Neuronal stem cell (in vitro differentiated cells): ENCODE results near the gene KIF12.

Experiments used
- DNase-seq: peaks from one replicate; pipeline ENCODE4 v3.0.0-alpha.2; 2013; ENCODE audit warnings: low spot score
- H2AFZ ChIP-seq: one replicate; pipeline ENCODE4 v1.6.1; 2013; ENCODE audit warnings: mild to moderate bottlenecking, low read length, inconsistent platforms
- H2AK5ac ChIP-seq: 2 replicates; pipeline ENCODE4 v1.6.1; 2013; ENCODE audit warnings: low read depth, mild to moderate bottlenecking, inconsistent platforms, low read length, moderate library complexity, mixed read lengths
- H2BK120ac ChIP-seq: 2 replicates; pipeline ENCODE4 v1.6.1; 2013; ENCODE audit warnings: low read depth, mild to moderate bottlenecking, inconsistent platforms, low read length, moderate library complexity, mixed read lengths
- H2BK12ac ChIP-seq: one replicate; pipeline ENCODE4 v1.6.1; 2013; ENCODE audit warnings: low read length, inconsistent platforms
- H2BK15ac ChIP-seq: 2 replicates; pipeline ENCODE4 v1.6.1; 2013; ENCODE audit warnings: mild to moderate bottlenecking, low read length, inconsistent platforms, mixed read lengths
- H2BK5ac ChIP-seq: one replicate; pipeline ENCODE4 v1.6.1; 2013; ENCODE audit warnings: inconsistent platforms, mild to moderate bottlenecking, low read length, moderate library complexity
- H3K14ac ChIP-seq: one replicate; pipeline ENCODE4 v1.6.1; 2013; ENCODE audit warnings: low read length, inconsistent platforms
- H3K18ac ChIP-seq: 2 replicates; pipeline ENCODE4 v1.6.1; 2013; ENCODE audit warnings: low read length, inconsistent platforms
- H3K23ac ChIP-seq: 2 replicates; pipeline ENCODE4 v1.6.1; 2013; ENCODE audit warnings: low read depth, mild to moderate bottlenecking, mixed read lengths, low read length, inconsistent platforms; ENCODE audit not compliant: poor library complexity
- H3K27ac ChIP-seq: replicated peaks from 3 replicates; pipeline ENCODE4 v1.5.1; 2013; ENCODE audit warnings: low read length, inconsistent platforms
- H3K27me3 ChIP-seq, 3 experiments: 2 replicates each; pipeline ENCODE4 v1.6.1; 2013; ENCODE audit warnings: low read length in 3 of 3, mild to moderate bottlenecking in 2 of 3, inconsistent platforms in 1 of 3, low read depth in 1 of 3, mixed read lengths in 1 of 3, moderate library complexity in 1 of 3; ENCODE audit not compliant: control insufficient read depth in 3 of 3, insufficient read depth in 3 of 3
- H3K36me3 ChIP-seq, 2 donors: replicated peaks in 1 of 2; 2 replicates each; pipeline ENCODE4 v1.6.1; 2013; ENCODE audit warnings: low read length in 2 of 2; ENCODE audit not compliant: control insufficient read depth in 2 of 2, insufficient read depth in 2 of 2
- H3K4ac ChIP-seq: 2 replicates; pipeline ENCODE4 v1.6.1; 2013; ENCODE audit warnings: inconsistent platforms, mild to moderate bottlenecking, low read length, moderate library complexity
- H3K4me1 ChIP-seq, 2 donors: 1 replicate in 1 of 2; 2 replicates in 1 of 2; pipeline ENCODE4 v1.6.1; 2013; ENCODE audit warnings: low read length in 2 of 2, low read depth in 1 of 2; ENCODE audit not compliant: control insufficient read depth in 2 of 2, insufficient read depth in 1 of 2
- H3K4me2 ChIP-seq: one replicate; pipeline ENCODE4 v1.6.1; 2013; ENCODE audit warnings: mild to moderate bottlenecking, low read length, inconsistent platforms; ENCODE audit not compliant: insufficient read depth, poor library complexity, severe bottlenecking
- H3K4me3 ChIP-seq, 2 donors: 2 replicates each; pipeline ENCODE4 v1.5.1; 2013; ENCODE audit warnings: low read length in 2 of 2, mild to moderate bottlenecking in 2 of 2, inconsistent platforms in 1 of 2, moderate library complexity in 1 of 2
- H3K79me1 ChIP-seq: one replicate; pipeline ENCODE4 v1.6.1; 2013; ENCODE audit warnings: low read depth, mild to moderate bottlenecking, inconsistent platforms, low read length, moderate library complexity
- H3K9ac ChIP-seq: one replicate; pipeline ENCODE4 v1.6.1; 2013; ENCODE audit warnings: mild to moderate bottlenecking, low read depth, low read length, inconsistent platforms; ENCODE audit not compliant: poor library complexity
- H3K9me3 ChIP-seq, 2 donors: replicated peaks in 1 of 2; 2 replicates each; pipeline versions ENCODE3 to v1.6.1; 2013; ENCODE audit warnings: low read length in 2 of 2, mild to moderate bottlenecking in 2 of 2, inconsistent platforms in 1 of 2, low read depth in 1 of 2, mixed read lengths in 1 of 2, moderate library complexity in 1 of 2; ENCODE audit not compliant: control insufficient read depth in 2 of 2, insufficient read depth in 1 of 2
- H4K8ac ChIP-seq: one replicate; pipeline ENCODE4 v1.6.1; 2013; ENCODE audit warnings: low read depth, mild to moderate bottlenecking, inconsistent platforms, low read length, moderate library complexity
- H4K91ac ChIP-seq: one replicate; pipeline ENCODE4 v1.6.1; 2013; ENCODE audit warnings: low read length, low read depth, mild to moderate bottlenecking, inconsistent platforms; ENCODE audit not compliant: poor library complexity
- WGBS, 2 donors: extraction: QIAGEN DNeasy Blood & Tissue Kit; methylation state at CpG; one replicate each; pipeline ENCODE4 v1.1.7; 2013; ENCODE audit warnings: missing lambda C conversion rate in 2 of 2, mixed read lengths in 1 of 2; ENCODE audit not compliant: insufficient read length in 2 of 2, insufficient replicate concordance in 1 of 2; ENCODE audit errors: extremely low coverage in 2 of 2; 5-methylcytosine and 5-hydroxymethylcytosine counted together

The KIF12 gene

DNA sequence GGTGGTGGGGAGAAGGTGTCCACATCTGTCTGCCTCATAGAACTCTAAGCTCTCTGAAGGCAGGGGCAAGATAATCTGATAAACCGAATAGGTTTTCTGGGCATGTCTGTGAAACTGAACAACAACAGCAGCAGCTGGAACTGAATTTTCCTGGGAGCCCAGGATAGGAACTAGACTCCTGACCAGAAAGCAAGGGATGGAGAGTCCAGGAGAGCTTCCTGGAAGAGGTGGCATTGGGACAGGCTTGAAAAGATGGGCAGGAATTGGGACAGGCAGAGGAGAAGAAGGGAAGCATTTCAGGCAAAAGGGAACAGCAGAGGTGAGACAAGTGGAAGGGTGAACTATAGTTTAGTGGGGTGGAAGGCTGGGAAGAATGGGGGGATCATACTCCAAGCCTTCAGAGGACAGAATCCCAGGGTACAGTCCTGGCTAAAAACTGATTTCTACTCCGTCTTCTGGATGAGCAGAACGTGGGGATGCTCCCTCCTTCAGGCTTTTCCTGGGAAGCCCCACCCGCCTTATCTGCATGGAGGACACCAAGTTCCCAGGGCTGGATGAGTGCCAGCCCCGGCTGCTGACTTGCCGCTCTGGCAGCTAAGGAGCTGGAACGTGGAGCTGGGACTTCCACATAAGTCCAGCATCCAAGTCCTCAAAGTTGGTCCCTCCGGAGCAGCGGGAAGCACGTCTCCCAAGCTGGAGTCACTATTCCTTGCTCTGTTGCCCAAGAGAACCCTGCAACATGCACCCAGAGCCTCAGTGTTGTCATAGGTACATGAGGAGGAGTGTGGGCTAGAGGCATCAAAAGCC, 13.9 kb upstream of the KIF12 start:
- no peak overlapping the region for H4K8ac ChIP-seq
- peaks cover 0 to 35% (median 0%) of the 10 kb centered on the region in 3 experiments for H3K27me3 ChIP-seq
- peaks cover 6 to 7% of the 10 kb centered on the region in 2 donors for H3K4me1 ChIP-seq
- no peak overlapping the region for H3K4ac ChIP-seq
- no peak overlapping the region for H3K18ac ChIP-seq
- no peak overlapping the region for H2BK120ac ChIP-seq
- H2BK15ac ChIP-seq = no peak overlapping the region
- no peak overlapping the region for H3K23ac ChIP-seq
- H2AFZ ChIP-seq = no peak overlapping the region
- H2BK5ac ChIP-seq = no peak overlapping the region
- H3K79me1 ChIP-seq = no peaks in the 10 kb centered on the region
- H4K91ac ChIP-seq = no peak overlapping the region
- H3K9ac ChIP-seq = no peak overlapping the region
- H3K4me3 ChIP-seq = no peak overlapping the region
- no peak overlapping the region for H3K4me2 ChIP-seq
- DNase-seq = no peak
- no peak overlapping the region for H3K27ac ChIP-seq
- H2BK12ac ChIP-seq = no peak overlapping the region
- no peaks in the 10 kb centered on the region for H3K9me3 ChIP-seq
- H2AK5ac ChIP-seq = peak overlapping the region; percentile 33
- no peak overlapping the region for H3K14ac ChIP-seq
- no CpG with 5 or more reads among the region's 10 CpGs for WGBS, 2 donors
- no peaks in the 10 kb centered on the region for H3K36me3 ChIP-seq

DNA sequence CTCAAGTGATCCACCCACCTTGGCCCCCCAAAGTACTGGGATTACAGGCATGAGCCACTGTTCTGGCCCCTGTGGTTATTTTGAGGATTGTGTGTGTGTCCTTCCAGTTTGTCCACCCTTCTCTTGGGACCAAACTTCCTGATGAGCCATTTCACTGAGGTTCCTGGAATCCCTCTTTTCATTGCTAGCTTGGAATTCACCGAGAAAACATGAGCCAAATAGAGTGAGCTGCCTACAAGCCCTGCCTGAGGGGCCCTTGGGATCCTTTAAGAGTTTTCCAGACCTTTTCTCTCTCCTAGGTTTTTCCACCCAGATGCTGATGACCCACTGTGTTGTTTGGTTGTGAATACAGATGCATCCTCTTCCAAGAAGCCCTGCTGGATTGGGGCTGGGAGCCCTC, 13.2 kb upstream of the KIF12 start:
- no peak overlapping the region for H2AFZ ChIP-seq
- no CpG with 5 or more reads among the region's 1 CpG for WGBS, 2 donors
- no peak overlapping the region for H3K4me2 ChIP-seq
- no peak overlapping the region for H2BK12ac ChIP-seq
- no peak overlapping the region for H2BK120ac ChIP-seq
- no peak overlapping the region for H2BK5ac ChIP-seq
- H4K8ac ChIP-seq = no peak overlapping the region
- H4K91ac ChIP-seq = no peak overlapping the region
- no peak overlapping the region for H3K4me3 ChIP-seq
- no peaks in the 10 kb centered on the region for H3K9me3 ChIP-seq
- H3K36me3 ChIP-seq = no peaks in the 10 kb centered on the region
- no peak overlapping the region for H3K14ac ChIP-seq
- no peak overlapping the region for H3K4ac ChIP-seq
- H3K9ac ChIP-seq = no peak overlapping the region
- DNase-seq = no peak
- no peak overlapping the region for H3K27ac ChIP-seq
- no peak overlapping the region for H2BK15ac ChIP-seq
- H2AK5ac ChIP-seq = no peak overlapping the region
- H3K27me3 ChIP-seq = peaks cover 0 to 34% (median 0%) of the 10 kb centered on the region in 3 experiments
- no peaks in the 10 kb centered on the region for H3K79me1 ChIP-seq
- H3K4me1 ChIP-seq = peaks cover 3 to 5% of the 10 kb centered on the region in 2 donors
- no peak overlapping the region for H3K23ac ChIP-seq
- no peak overlapping the region for H3K18ac ChIP-seq

DNA sequence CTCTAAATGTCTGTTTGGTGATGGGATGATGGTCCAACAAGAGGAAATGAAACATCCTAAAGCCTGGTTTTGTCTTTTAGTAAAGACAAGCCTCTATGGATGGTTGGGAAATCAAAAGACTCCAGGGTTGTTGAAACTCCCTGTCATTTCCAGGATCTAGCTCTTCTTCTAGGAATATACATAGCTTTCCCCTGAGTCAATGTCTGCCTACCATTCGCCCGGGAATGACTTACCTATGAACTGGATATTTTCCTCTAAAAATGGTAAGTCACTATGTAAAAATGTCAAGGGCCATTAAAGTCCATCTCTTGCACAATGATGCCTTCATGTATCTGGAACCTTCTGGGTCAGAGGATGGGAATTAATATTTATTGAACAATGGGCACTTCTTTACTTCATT, 11.1 kb upstream of the KIF12 start:
- H3K36me3 ChIP-seq = no peaks in the 10 kb centered on the region
- no peak overlapping the region for H2AK5ac ChIP-seq
- no peak overlapping the region for H3K4ac ChIP-seq
- no peak overlapping the region for H2AFZ ChIP-seq
- no peak overlapping the region for H3K18ac ChIP-seq
- H3K27me3 ChIP-seq = peaks cover 0 to 27% (median 0%) of the 10 kb centered on the region in 3 experiments
- no peak overlapping the region for H3K27ac ChIP-seq
- no peak for DNase-seq
- no CpG with 5 or more reads among the region's 2 CpGs for WGBS, 2 donors
- H2BK5ac ChIP-seq = no peak overlapping the region
- no peak overlapping the region for H3K9ac ChIP-seq
- no peak overlapping the region for H3K4me3 ChIP-seq
- H3K9me3 ChIP-seq = no peaks in the 10 kb centered on the region
- H3K23ac ChIP-seq = no peak overlapping the region
- H3K4me1 ChIP-seq = peaks cover 3% of the 10 kb centered on the region in 2 donors
- H4K91ac ChIP-seq = no peak overlapping the region
- no peak overlapping the region for H2BK120ac ChIP-seq
- H2BK15ac ChIP-seq = no peak overlapping the region
- no peaks in the 10 kb centered on the region for H3K79me1 ChIP-seq
- H3K4me2 ChIP-seq = no peak overlapping the region
- H3K14ac ChIP-seq = no peak overlapping the region
- H2BK12ac ChIP-seq = no peak overlapping the region
- no peak overlapping the region for H4K8ac ChIP-seq

DNA sequence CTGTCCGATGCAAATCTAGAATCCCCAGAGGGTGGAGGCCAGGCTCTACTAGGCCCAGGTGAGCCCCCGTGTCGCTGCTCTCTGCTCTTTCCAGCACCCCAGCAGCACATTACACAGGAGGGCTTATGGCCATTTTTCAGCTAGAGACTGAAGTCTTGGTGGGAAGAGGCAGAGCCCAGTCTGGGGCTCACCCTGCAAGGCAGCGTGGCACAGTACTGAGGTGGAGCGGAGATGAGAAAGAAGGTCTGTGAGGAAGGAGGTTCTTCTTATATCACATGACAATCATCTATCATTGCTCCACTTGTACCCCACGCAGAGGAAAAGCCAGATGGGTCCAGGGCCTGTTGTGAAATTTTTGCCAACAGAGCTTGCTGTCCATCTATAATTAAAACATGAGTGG, 10.0 kb upstream of the KIF12 start:
- Histone ChIP-seq H3K4ac (no peak overlapping the region), H3K9ac (no peak overlapping the region), H3K4me1 (peaks cover 3% of the 10 kb centered on the region in 2 donors), H4K8ac (peak overlapping the region; percentile 19), H2AK5ac (no peak overlapping the region), H2AFZ (peak overlapping the region; percentile 83), H3K27me3 (peaks cover 0 to 33% (median 0%) of the 10 kb centered on the region in 3 experiments), H3K4me3 (no peak overlapping the region), H2BK15ac (peak overlapping the region; percentile 54), H3K36me3 (no peaks in the 10 kb centered on the region), H3K23ac (no peak overlapping the region), H2BK12ac (peak overlapping the region; percentile 92), H2BK5ac (no peak overlapping the region), H3K27ac (no peak overlapping the region), H2BK120ac (peak overlapping the region; percentile 19), H4K91ac (no peak overlapping the region), H3K4me2 (no peak overlapping the region), H3K18ac (peak overlapping the region; percentile 20), H3K14ac (no peak overlapping the region), H3K9me3 (no peaks in the 10 kb centered on the region), H3K79me1 (no peaks in the 10 kb centered on the region)
- no CpG with 5 or more reads among the region's 6 CpGs for WGBS, 2 donors
- no peak for DNase-seq
